Glutamatergic neuron (in vitro differentiated cells): ENCODE results near the gene IL17RD. TPM values are rescaled to one million over a fixed set of nuclear protein-coding genes. Genes with fewer than 3 reads are reported as not detected.
A peak's percentile ranks its signal among the peaks of the same experiment; 100 is the strongest.

ENCODE experiments used
- DNase-seq: peaks from one replicate; pipeline ENCODE4 v3.0.0; 2022
- H3K27ac Mint-ChIP-seq: one replicate; pipeline ENCODE4 v1.8.0; 2020; ENCODE audit warnings: mild to moderate bottlenecking, mixed read lengths, inconsistent platforms; ENCODE audit not compliant: unreplicated experiment
- H3K27me3 Mint-ChIP-seq: one replicate; pipeline ENCODE4 v1.8.0; 2020; ENCODE audit warnings: mild to moderate bottlenecking, moderate library complexity, mixed read lengths, inconsistent platforms; ENCODE audit not compliant: unreplicated experiment
- H3K36me3 Mint-ChIP-seq: one replicate; pipeline ENCODE4 v1.8.0; 2020; ENCODE audit warnings: mild to moderate bottlenecking, mixed read lengths, inconsistent platforms; ENCODE audit not compliant: unreplicated experiment
- H3K4me1 Mint-ChIP-seq: one replicate; pipeline ENCODE4 v1.8.0; 2020; ENCODE audit warnings: mild to moderate bottlenecking, low read depth, mixed read lengths, inconsistent platforms; ENCODE audit not compliant: unreplicated experiment
- H3K4me3 Mint-ChIP-seq: one replicate; pipeline ENCODE4 v1.8.0; 2020; ENCODE audit warnings: mild to moderate bottlenecking, mixed read lengths, inconsistent platforms; ENCODE audit not compliant: unreplicated experiment
- H3K9me3 Mint-ChIP-seq: one replicate; pipeline ENCODE4 v1.8.0; 2020; ENCODE audit warnings: mild to moderate bottlenecking, moderate library complexity, mixed read lengths, inconsistent platforms; ENCODE audit not compliant: unreplicated experiment
- total RNA-seq: library from RNA; stranded (reverse); fragmentation: NEBNext Ultra II Directional; extraction: Animal tissue kit (Norgen Biotek cat#: 25700); gene quantifications from one replicate; pipeline ENCODE4 v1.2.1, GENCODE V29; 2021; ENCODE audit not compliant: unreplicated experiment
- TF ChIP-seq, protein P1 (sequence below): fragments of 200-600 bp; sonication (generic); IDR thresholded peaks from one replicate; pipeline ENCODE4 v1.5.0; 2021; ENCODE audit not compliant: partially characterized antibody, unreplicated experiment

IL17RD gene
- total RNA-seq, 1 donor from 2014 or later = 31.1 TPM

DNA sequence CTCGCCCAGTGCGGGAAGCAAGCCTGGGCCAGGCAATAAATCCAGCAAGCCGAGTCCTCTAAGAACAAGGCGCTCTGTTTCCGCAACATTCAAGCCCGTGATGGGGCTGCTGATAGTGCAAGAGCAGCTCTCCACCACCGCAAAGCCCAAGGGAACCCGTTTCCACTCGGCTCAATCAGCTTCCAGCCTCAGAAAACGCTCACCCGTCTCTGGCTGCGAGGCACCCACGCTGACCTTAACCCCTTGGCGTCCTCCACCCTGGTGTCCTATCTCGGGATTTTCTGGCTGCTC, 86.9 kb downstream of the IL17RD start:
- Mint-ChIP-seq H3K9me3 (no peaks in the 10 kb centered on the region), H3K27me3 (peaks cover 5% of the 10 kb centered on the region), H3K36me3 (no peaks in the 10 kb centered on the region), H3K4me3 (peak overlapping the region; percentile 79), H3K4me1 (no peaks in the 10 kb centered on the region), H3K27ac (no peak overlapping the region)
- DNase-seq = peak; percentile 57
- TF ChIP-seq, protein P1, sequence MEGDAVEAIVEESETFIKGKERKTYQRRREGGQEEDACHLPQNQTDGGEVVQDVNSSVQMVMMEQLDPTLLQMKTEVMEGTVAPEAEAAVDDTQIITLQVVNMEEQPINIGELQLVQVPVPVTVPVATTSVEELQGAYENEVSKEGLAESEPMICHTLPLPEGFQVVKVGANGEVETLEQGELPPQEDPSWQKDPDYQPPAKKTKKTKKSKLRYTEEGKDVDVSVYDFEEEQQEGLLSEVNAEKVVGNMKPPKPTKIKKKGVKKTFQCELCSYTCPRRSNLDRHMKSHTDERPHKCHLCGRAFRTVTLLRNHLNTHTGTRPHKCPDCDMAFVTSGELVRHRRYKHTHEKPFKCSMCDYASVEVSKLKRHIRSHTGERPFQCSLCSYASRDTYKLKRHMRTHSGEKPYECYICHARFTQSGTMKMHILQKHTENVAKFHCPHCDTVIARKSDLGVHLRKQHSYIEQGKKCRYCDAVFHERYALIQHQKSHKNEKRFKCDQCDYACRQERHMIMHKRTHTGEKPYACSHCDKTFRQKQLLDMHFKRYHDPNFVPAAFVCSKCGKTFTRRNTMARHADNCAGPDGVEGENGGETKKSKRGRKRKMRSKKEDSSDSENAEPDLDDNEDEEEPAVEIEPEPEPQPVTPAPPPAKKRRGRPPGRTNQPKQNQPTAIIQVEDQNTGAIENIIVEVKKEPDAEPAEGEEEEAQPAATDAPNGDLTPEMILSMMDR = no peak

DNA sequence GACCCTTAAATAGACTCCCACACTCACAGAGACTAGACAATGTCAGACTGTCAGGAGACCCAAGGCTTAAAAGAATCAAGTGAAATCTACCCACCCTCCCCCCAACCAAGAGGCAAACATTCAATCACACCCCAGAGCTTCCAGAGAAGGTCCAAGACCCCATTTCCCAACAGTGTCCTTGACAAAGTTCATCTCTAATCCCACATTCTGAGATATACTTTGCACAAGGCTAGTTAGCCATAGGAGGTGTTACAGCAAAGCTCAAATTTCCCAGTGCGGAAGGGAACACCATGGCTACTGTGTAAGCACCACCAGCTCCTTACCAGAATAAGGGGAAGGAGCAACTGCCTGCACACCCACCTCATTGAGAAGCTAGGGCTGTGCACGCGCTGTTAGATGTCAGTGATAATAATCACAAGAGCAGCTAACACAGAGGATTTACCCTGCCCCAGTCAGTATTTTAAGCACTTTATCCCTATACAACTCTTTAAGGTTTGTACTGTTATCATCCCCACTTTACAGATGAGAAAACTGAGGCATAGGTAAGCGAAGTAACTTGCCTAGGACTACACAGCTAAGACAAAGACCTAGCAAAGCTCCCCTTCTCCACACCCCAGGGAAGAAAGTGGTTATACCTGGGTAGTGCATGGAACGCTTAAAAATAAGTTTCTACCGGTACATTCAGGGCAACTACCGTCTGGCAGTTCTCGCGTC, 87.4 kb downstream of the IL17RD start:
- no peak for DNase-seq
- TF ChIP-seq, protein P1 = no peak
- Mint-ChIP-seq H3K4me3 (peak overlapping the region; percentile 79), H3K36me3 (no peaks in the 10 kb centered on the region), H3K27ac (no peak overlapping the region), H3K9me3 (no peaks in the 10 kb centered on the region), H3K27me3 (peaks cover 7% of the 10 kb centered on the region), H3K4me1 (no peaks in the 10 kb centered on the region)

DNA sequence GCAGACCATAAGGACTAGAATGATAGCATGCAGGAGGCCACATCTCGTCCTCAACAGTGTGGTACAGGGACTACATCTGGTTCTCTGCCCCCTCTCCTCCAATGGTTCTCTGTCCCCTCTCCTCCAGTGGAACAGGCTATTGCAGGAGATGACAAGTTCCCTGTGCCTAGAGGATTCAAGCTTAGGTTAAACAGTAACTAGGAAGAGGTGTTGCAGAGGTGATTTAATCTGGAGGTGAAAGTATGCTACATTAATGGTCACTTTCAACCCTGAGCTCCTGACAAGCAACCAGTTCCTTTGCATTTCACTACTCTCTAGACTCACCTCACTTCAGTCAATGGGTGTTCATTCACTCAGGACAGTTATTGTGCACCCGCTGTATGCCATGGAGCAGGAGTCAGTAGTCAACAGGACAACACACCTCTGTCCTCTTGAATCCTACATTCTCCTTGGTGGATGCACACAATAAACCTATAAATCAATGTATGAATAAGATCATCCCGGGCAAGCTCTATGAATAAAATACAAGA, 88.7 kb downstream of the IL17RD start:
- H3K27ac Mint-ChIP-seq = no peak overlapping the region
- no peaks in the 10 kb centered on the region for H3K36me3 Mint-ChIP-seq
- H3K4me1 Mint-ChIP-seq = no peaks in the 10 kb centered on the region
- TF ChIP-seq, protein P1 = no peak
- no peaks in the 10 kb centered on the region for H3K9me3 Mint-ChIP-seq
- H3K27me3 Mint-ChIP-seq = peaks cover 7% of the 10 kb centered on the region
- H3K4me3 Mint-ChIP-seq = no peak overlapping the region
- no peak for DNase-seq

DNA sequence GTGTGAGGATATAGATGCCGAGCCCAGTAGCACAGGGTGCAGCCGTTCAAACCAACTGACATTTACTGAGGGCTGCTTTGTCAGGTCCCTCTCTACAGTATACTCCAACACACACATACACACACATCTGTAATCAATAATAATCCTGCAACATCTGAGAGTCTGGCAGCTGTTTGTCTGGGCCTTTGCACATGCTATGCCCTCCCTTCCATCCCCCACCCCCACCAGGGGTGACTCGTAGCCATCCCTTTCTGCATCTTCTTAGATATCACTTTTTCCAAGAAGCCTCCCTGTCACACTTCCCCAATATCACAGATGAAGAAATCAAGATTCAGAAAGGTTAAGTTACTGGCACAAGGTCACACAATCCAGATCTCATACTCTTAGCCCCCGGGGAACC, 91.0 kb downstream of the IL17RD start:
- H3K9me3 Mint-ChIP-seq = no peaks in the 10 kb centered on the region
- peaks cover 7% of the 10 kb centered on the region for H3K27me3 Mint-ChIP-seq
- H3K4me3 Mint-ChIP-seq = no peak overlapping the region
- peaks cover 1% of the 10 kb centered on the region for H3K4me1 Mint-ChIP-seq
- TF ChIP-seq, protein P1 = no peak
- no peaks in the 10 kb centered on the region for H3K36me3 Mint-ChIP-seq
- H3K27ac Mint-ChIP-seq = no peak overlapping the region
- no peak for DNase-seq

DNA sequence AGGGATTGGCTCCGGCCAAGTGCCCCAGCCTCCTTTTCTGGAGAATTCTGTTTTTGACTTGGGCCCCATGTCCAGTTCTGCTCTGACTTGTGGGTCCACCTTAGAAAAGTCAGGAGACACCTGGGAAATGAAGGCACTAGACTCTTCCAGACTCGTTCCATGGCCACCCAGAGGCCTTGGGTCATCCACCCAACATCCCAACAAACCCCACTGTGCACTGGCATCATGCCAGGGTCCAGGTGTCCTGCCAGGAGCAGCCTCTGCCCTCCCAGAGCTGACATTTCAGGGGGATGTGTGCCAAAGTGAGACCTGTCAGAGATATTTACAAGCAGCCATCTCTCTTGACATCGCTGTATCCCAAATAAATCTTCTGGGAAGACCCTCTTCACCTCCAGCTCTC, 91.5 kb downstream of the IL17RD start:
- Mint-ChIP-seq H3K9me3 (no peaks in the 10 kb centered on the region), H3K4me3 (no peak overlapping the region), H3K4me1 (peaks cover 3% of the 10 kb centered on the region), H3K36me3 (no peaks in the 10 kb centered on the region), H3K27me3 (peaks cover 7% of the 10 kb centered on the region), H3K27ac (no peak overlapping the region)
- DNase-seq = no peak
- TF ChIP-seq, protein P1 = no peak
